ENCODE measurements around the gene CRYBA1.

Gene CRYBA1

DNA sequence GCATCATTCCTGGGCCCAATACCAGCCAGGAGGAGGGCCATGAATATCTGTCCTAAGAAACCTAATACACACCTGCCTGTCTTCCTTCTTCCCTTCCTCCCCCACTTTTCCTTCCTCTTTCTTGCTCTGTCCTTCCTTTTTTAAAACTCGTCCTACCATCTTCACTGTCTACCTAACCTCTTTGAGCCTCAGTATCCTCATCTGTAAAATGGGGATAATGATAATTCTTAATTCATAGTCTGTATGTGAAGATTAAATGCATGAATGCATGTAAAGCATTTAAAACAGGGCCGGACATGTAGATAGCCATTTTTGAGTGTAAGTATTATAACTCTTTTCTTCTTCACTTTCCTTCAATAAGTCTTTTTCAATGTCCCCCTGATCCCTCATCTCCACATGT is 560 bp downstream of the CRYBA1 start:
- Mint-ChIP-seq H3K4me1 (peaks cover 23% of the 10 kb centered on the region), H3K27ac (no peak overlapping the region), H3K9me3 (no peaks in the 10 kb centered on the region), H3K4me3 (no peak overlapping the region), H3K36me3 (ENCODE audit: low read depth) (no peaks in the 10 kb centered on the region), H3K27me3 (ENCODE audit: low read depth, poor library complexity) (no peaks in the 10 kb centered on the region)
- no peak for TF ChIP-seq CTCF (IDR thresholded peaks at IDR 0.05)
- DNase-seq: no peak

DNA sequence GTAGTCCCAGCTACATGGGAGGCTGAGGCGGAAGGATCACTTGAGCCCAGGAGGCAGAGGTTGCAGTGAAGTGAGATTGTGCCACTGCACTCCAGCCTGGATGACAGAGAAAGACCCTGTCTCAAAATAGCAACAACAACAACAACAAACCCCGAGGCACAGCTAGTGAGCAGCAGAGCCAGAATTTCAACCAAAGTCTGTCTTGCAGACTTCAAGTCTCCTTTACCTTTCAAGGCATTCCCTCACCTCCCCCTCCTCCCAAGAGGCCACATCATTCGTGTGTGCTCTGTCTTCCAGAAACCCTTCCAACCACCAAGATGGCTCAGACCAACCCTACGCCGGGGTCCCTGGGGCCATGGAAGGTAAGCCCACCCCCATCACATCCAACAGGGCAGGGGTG is 2.2 kb downstream of the CRYBA1 start:
- H3K27ac Mint-ChIP-seq: no peak overlapping the region
- H3K36me3 Mint-ChIP-seq (ENCODE audit: low read depth): peaks cover 4% of the 10 kb centered on the region
- H3K27me3 Mint-ChIP-seq (ENCODE audit: low read depth, poor library complexity): no peaks in the 10 kb centered on the region
- H3K4me3 Mint-ChIP-seq: no peak overlapping the region
- no peaks in the 10 kb centered on the region for H3K9me3 Mint-ChIP-seq
- TF ChIP-seq CTCF (IDR thresholded peaks at IDR 0.05): no peak
- peaks cover 21% of the 10 kb centered on the region for H3K4me1 Mint-ChIP-seq
- no peak for DNase-seq

GRCh38 chr17:29250666-29251065 is 4.0 kb downstream of the CRYBA1 start:
- H3K4me1 Mint-ChIP-seq: peaks cover 20% of the 10 kb centered on the region
- no peak for DNase-seq
- H3K27ac Mint-ChIP-seq: no peak overlapping the region
- no peak overlapping the region for H3K4me3 Mint-ChIP-seq
- no peaks in the 10 kb centered on the region for H3K9me3 Mint-ChIP-seq
- TF ChIP-seq CTCF (IDR thresholded peaks at IDR 0.05): no peak
- H3K36me3 Mint-ChIP-seq (ENCODE audit: low read depth): peaks cover 15% of the 10 kb centered on the region
- no peaks in the 10 kb centered on the region for H3K27me3 Mint-ChIP-seq (ENCODE audit: low read depth, poor library complexity)

- H3K27me3 Mint-ChIP-seq (ENCODE audit: low read depth, poor library complexity): no peaks in the 10 kb centered on the region
- H3K4me1 Mint-ChIP-seq: peaks cover 19% of the 10 kb centered on the region
- H3K9me3 Mint-ChIP-seq: no peaks in the 10 kb centered on the region
- DNase-seq: no peak
- H3K36me3 Mint-ChIP-seq (ENCODE audit: low read depth): peaks cover 19% of the 10 kb centered on the region
- no peak overlapping the region for H3K4me3 Mint-ChIP-seq
- no peak overlapping the region for H3K27ac Mint-ChIP-seq
- no peak for TF ChIP-seq CTCF (IDR thresholded peaks at IDR 0.05)
Observed at GRCh38 chr17:29251184-29251583, 4.5 kb downstream of the CRYBA1 start.

DNA sequence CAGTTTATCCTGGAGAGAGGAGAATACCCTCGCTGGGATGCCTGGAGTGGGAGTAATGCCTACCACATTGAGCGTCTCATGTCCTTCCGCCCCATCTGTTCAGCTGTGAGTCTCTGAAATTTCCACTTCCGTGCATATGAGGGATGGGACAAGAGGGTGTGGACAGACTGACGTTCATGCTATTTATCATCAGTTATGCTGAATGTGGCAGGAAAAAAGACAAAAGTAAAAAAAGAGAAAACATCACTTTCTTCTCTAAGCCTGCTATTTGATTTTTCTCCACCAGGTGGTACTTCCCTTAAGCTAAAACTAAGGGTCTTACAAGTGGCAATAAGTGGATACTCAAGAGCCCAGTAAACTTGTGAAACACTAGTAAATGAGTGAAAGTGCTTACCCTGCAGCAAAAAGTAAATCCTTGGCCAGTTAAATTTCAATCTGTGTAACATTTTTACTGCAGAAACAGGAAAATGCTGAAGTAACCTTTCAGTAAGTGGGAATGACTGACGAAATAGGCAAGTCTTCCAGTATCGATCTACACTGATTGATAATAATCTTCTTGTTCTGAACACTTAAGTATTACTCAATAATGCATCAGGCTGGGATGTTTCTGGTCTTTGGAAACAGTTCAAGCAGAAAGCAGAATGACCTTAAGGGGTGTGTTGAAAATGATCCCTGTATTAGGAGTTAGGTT is 5.6 kb downstream of the CRYBA1 start:
- Mint-ChIP-seq H3K4me3 (no peak overlapping the region), H3K36me3 (ENCODE audit: low read depth) (peaks cover 23% of the 10 kb centered on the region), H3K27me3 (ENCODE audit: low read depth, poor library complexity) (no peaks in the 10 kb centered on the region), H3K4me1 (peaks cover 9% of the 10 kb centered on the region), H3K27ac (no peak overlapping the region), H3K9me3 (no peaks in the 10 kb centered on the region)
- no peak for DNase-seq
- peak; percentile 59 for TF ChIP-seq CTCF (IDR thresholded peaks at IDR 0.05)

GRCh38 chr17:29253037-29253436 is 6.4 kb downstream of the CRYBA1 start:
- Mint-ChIP-seq H3K36me3 (ENCODE audit: low read depth) (peaks cover 24% of the 10 kb centered on the region), H3K4me1 (peaks cover 4% of the 10 kb centered on the region), H3K27me3 (ENCODE audit: low read depth, poor library complexity) (no peaks in the 10 kb centered on the region), H3K27ac (no peak overlapping the region), H3K4me3 (no peak overlapping the region), H3K9me3 (no peaks in the 10 kb centered on the region)
- no peak for DNase-seq
- no peak for TF ChIP-seq CTCF (IDR thresholded peaks at IDR 0.05)

All from nephron progenitor cell (in vitro differentiated cells).